MM.1S (cell line): ENCODE results near the gene CELF5.

Source experiments
- EZH2 ChIP-seq: fragments of 300-600 bp; sonication (generic); optimal IDR thresholded peaks from 2 replicates; pipeline ENCODE3; 2017; ENCODE audit warnings: low read depth, mild to moderate bottlenecking, antibody characterized with exemption, low read length, mixed read lengths
- EZH2phosphoT487 ChIP-seq: fragments of 300-600 bp; sonication (generic); IDR thresholded peaks from 2 replicates; pipeline ENCODE4 v1.6.1; 2018; ENCODE audit warnings: antibody characterized with exemption, low read length
- TF ChIP-seq, protein P1 (sequence below): fragments of 300-600 bp; sonication (generic); IDR thresholded peaks from 2 replicates; pipeline ENCODE4 v1.5.1; 2016; ENCODE audit warnings: antibody characterized with exemption, low read length, mixed read lengths

DNA sequence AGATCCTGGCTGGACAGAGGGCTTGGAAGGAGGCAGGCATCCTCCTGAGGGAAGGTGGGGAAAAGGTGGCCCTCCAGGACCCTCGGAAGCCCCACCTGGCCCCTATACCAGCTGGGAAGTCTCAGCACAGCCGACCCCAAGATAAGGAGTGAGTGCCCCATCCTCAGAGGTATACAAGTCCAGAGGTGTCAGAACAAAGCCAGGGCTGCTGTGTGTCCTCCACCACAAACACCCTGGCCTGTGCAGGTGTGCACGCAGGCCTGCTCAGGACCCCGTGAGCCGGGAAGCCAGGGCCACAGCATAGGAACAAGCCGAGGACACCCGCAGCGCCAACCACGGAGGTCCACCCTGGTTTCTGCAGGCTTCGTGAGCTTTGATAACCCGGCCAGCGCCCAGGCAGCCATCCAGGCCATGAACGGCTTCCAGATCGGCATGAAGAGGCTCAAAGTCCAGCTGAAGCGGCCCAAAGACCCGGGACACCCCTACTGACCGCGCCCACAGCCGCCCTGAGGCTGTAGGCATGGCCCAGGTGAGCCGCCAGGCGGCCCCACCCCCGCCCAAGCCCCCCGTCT is 68.6 kb downstream of the CELF5 start:
- TF ChIP-seq, protein P1, sequence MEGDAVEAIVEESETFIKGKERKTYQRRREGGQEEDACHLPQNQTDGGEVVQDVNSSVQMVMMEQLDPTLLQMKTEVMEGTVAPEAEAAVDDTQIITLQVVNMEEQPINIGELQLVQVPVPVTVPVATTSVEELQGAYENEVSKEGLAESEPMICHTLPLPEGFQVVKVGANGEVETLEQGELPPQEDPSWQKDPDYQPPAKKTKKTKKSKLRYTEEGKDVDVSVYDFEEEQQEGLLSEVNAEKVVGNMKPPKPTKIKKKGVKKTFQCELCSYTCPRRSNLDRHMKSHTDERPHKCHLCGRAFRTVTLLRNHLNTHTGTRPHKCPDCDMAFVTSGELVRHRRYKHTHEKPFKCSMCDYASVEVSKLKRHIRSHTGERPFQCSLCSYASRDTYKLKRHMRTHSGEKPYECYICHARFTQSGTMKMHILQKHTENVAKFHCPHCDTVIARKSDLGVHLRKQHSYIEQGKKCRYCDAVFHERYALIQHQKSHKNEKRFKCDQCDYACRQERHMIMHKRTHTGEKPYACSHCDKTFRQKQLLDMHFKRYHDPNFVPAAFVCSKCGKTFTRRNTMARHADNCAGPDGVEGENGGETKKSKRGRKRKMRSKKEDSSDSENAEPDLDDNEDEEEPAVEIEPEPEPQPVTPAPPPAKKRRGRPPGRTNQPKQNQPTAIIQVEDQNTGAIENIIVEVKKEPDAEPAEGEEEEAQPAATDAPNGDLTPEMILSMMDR: no peak
- TF ChIP-seq EZH2: no peak
- TF ChIP-seq EZH2phosphoT487: no peak
